ENCODE results near the gene PSMA6.

DNA sequence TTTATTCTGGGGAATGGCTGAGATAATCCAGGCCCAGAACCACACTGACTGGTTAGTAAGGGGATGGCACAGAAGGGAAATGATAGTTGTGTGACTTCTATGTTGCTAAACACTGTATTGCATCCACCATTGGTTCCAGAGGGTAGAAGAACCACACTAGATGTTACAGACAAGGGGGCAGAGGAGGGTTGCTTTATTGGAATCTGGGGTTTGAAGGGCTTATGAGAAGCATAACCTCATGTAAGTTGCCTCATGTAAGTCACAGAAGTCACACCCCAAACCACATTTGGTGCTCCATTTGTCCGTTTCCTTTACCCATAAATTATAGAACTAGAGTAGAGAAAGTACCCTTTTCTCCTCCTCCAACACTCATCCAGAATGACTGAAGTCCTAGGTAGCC lies 5.5 kb upstream of the PSMA6 start:
- TF ChIP-seq CTCF (IDR thresholded peaks at IDR 0.05) (no peak), POLR2A (IDR thresholded peaks at IDR 0.05) (no peak)
